Parathyroid adenoma (tissue), 2 donors: ENCODE results near the gene SLC7A1.

ENCODE experiments used
- H2AFZ ChIP-seq: fragments of 300-600 bp; sonication (generic); one replicate; pipeline ENCODE4 v1.7.0; 2017; ENCODE audit warnings: antibody characterized with exemption, mild to moderate bottlenecking
- H3K27ac ChIP-seq: fragments of 300-600 bp; sonication (generic); one replicate; pipeline ENCODE4 v1.7.0; 2017
- H3K27me3 ChIP-seq: fragments of 300-600 bp; sonication (generic); one replicate; pipeline ENCODE4 v1.7.0; 2017; ENCODE audit warnings: low read length; ENCODE audit not compliant: control insufficient read depth, insufficient read depth
- H3K36me3 ChIP-seq: fragments of 300-600 bp; sonication (generic); one replicate; pipeline ENCODE4 v1.7.0; 2017; ENCODE audit warnings: low read length; ENCODE audit not compliant: control insufficient read depth, insufficient read depth
- H3K4me1 ChIP-seq: fragments of 300-600 bp; sonication (generic); one replicate; pipeline ENCODE4 v1.7.0; 2017; ENCODE audit warnings: control low read depth
- H3K4me2 ChIP-seq: fragments of 300-600 bp; sonication (generic); one replicate; pipeline ENCODE4 v1.7.0; 2017; ENCODE audit warnings: low read length
- H3K4me3 ChIP-seq: fragments of 300-600 bp; sonication (generic); one replicate; pipeline ENCODE4 v1.7.0; 2017; ENCODE audit warnings: low read depth, low read length
- H3K79me2 ChIP-seq: fragments of 300-600 bp; sonication (generic); one replicate; pipeline ENCODE4 v1.7.0; 2017; ENCODE audit warnings: control low read depth
- H3K9ac ChIP-seq: fragments of 300-600 bp; sonication (generic); one replicate; pipeline ENCODE4 v1.7.0; 2017; ENCODE audit warnings: mild to moderate bottlenecking
- H3K9me3 ChIP-seq: fragments of 300-600 bp; sonication (generic); one replicate; pipeline ENCODE4 v1.7.0; 2017; ENCODE audit warnings: low read length; ENCODE audit not compliant: control insufficient read depth
- CTCF ChIP-seq: fragments of 300-600 bp; sonication (generic); IDR thresholded peaks from one replicate; pipeline ENCODE4 v1.7.0; 2017; ENCODE audit warnings: antibody characterized with exemption, mild to moderate bottlenecking
- donor health status: primary hyperparathyroidism.

The SLC7A1 gene

GRCh38 chr13:29538652-29539040, 56.8 kb downstream of the SLC7A1 start:
- no peak overlapping the region for H3K27ac ChIP-seq
- TF ChIP-seq CTCF: no peak

GRCh38 chr13:29537736-29538651, 57.5 kb downstream of the SLC7A1 start:
- Histone ChIP-seq H3K9me3 (no peaks in the 10 kb centered on the region), H2AFZ (no peak overlapping the region), H3K9ac (no peak overlapping the region), H3K27me3 (no peaks in the 10 kb centered on the region), H3K4me3 (no peak overlapping the region), H3K79me2 (no peaks in the 10 kb centered on the region), H3K36me3 (no peaks in the 10 kb centered on the region), H3K4me1 (no peaks in the 10 kb centered on the region), H3K4me2 (no peak overlapping the region), H3K27ac (no peak overlapping the region)
- TF ChIP-seq CTCF: no peak

More at GRCh38 chr13:29538652-29539040, 56.8 kb downstream of the SLC7A1 start:
- H3K4me3 ChIP-seq: no peak overlapping the region
- H3K9me3 ChIP-seq: no peaks in the 10 kb centered on the region
- no peak overlapping the region for H3K9ac ChIP-seq
- no peaks in the 10 kb centered on the region for H3K79me2 ChIP-seq
- H3K4me1 ChIP-seq: no peaks in the 10 kb centered on the region
- no peak overlapping the region for H3K4me2 ChIP-seq
- no peaks in the 10 kb centered on the region for H3K27me3 ChIP-seq
- H2AFZ ChIP-seq: no peak overlapping the region
- H3K36me3 ChIP-seq: no peaks in the 10 kb centered on the region

- Histone ChIP-seq H3K79me2 (no peaks in the 10 kb centered on the region), H3K9me3 (no peaks in the 10 kb centered on the region), H3K27ac (no peak overlapping the region), H3K27me3 (no peaks in the 10 kb centered on the region), H3K4me3 (no peak overlapping the region), H3K4me2 (no peak overlapping the region), H3K9ac (no peak overlapping the region), H2AFZ (no peak overlapping the region), H3K36me3 (no peaks in the 10 kb centered on the region), H3K4me1 (no peaks in the 10 kb centered on the region)
- no peak for TF ChIP-seq CTCF
These were observed 58.6 kb downstream of the SLC7A1 start for GRCh38 chr13:29536853-29537252.

GRCh38 chr13:29535663-29536655, 59.5 kb downstream of the SLC7A1 start:
- Histone ChIP-seq H2AFZ (no peak overlapping the region), H3K27ac (no peak overlapping the region)

More at GRCh38 chr13:29535663-29536655, 59.5 kb downstream of the SLC7A1 start:
- Histone ChIP-seq H3K27me3 (no peaks in the 10 kb centered on the region), H3K4me3 (no peak overlapping the region), H3K9ac (no peak overlapping the region), H3K36me3 (no peaks in the 10 kb centered on the region), H3K9me3 (no peaks in the 10 kb centered on the region), H3K4me2 (no peak overlapping the region), H3K79me2 (no peaks in the 10 kb centered on the region), H3K4me1 (no peaks in the 10 kb centered on the region)
- no peak for TF ChIP-seq CTCF
